OCI-LY1 (cell line): ENCODE results near the gene FRMPD3.

Experiments used
- EZH2 ChIP-seq: fragments of 200-600 bp; sonication (generic), shearing (Covaris generic); IDR thresholded peaks from 2 replicates; pipeline ENCODE4 v1.8.0; 2017; ENCODE audit warnings: borderline replicate concordance, mixed run types, mild to moderate bottlenecking, antibody characterized with exemption, low read length, moderate library complexity, mixed read lengths
- TF ChIP-seq, protein P1 (sequence below): fragments of 200-600 bp; sonication (generic), shearing (Covaris generic); IDR thresholded peaks from 2 replicates; pipeline ENCODE4 v1.5.1; 2017; ENCODE audit warnings: mild to moderate bottlenecking, antibody characterized with exemption, low read length, moderate library complexity, mixed read lengths

DNA sequence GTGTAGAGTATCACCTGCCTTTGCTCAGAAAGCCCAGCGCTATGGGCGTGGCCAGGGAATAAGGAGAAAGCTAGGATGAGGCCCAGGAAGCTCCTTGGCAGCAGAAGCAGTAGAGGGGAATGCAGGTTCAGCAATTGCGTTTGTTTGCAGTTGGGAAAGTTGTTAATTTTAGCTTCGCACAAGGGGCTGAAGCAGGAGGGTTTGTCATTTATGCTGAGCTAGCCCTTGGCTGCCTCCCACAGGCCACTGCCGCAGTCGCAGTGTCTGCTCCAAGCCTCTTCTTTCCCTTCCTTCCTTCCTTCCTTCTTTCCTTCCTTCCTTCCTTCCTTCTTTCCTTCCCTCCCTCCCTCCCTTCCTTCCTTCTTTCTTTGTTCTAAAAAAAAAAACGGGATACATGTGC lies 21.5 kb downstream of the FRMPD3 start:
- TF ChIP-seq, protein P1, sequence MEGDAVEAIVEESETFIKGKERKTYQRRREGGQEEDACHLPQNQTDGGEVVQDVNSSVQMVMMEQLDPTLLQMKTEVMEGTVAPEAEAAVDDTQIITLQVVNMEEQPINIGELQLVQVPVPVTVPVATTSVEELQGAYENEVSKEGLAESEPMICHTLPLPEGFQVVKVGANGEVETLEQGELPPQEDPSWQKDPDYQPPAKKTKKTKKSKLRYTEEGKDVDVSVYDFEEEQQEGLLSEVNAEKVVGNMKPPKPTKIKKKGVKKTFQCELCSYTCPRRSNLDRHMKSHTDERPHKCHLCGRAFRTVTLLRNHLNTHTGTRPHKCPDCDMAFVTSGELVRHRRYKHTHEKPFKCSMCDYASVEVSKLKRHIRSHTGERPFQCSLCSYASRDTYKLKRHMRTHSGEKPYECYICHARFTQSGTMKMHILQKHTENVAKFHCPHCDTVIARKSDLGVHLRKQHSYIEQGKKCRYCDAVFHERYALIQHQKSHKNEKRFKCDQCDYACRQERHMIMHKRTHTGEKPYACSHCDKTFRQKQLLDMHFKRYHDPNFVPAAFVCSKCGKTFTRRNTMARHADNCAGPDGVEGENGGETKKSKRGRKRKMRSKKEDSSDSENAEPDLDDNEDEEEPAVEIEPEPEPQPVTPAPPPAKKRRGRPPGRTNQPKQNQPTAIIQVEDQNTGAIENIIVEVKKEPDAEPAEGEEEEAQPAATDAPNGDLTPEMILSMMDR = no peak
- TF ChIP-seq EZH2 = no peak
